Activated naive CD8-positive, alpha-beta T cell treated with anti-CD3 and anti-CD28 coated beads, Interleukin-2, amount 10 ng/mL, durations not matched to agents 7 days and 5 days (primary cell): ENCODE results near the gene ZNF117. TPM values are rescaled to one million over a fixed set of nuclear protein-coding genes. Genes with fewer than 3 reads are reported as not detected.
"Not testable (repeated sequence)": the region's sequence is repeated elsewhere in the genome, so short reads cannot be mapped to it uniquely, and the experiment has no call there.

Source experiments
- ATAC-seq: fragments of 150-1000 bp; cut with Tn5 transposase; one replicate; pipeline ENCODE4 v1.10.0; 2021; ENCODE audit warnings: low read depth, moderate library complexity
- POLR2A ChIA-PET: fragments of 350-600 bp; sonication (Branson Sonifier 250); formaldehyde crosslinking; loops from one replicate; lab custom pipeline; 2021; ENCODE audit warnings: antibody characterized with exemption; lab: Charles Lee
- DNase-seq: peaks from one replicate; pipeline ENCODE4 v3.0.0; 2021
- H3K27ac Mint-ChIP-seq: one replicate; pipeline ENCODE4 v1.8.0; 2022; ENCODE audit warnings: mild to moderate bottlenecking, mixed read lengths
- H3K27me3 Mint-ChIP-seq: one replicate; pipeline ENCODE4 v1.8.0; 2022; ENCODE audit warnings: mild to moderate bottlenecking, moderate library complexity, mixed read lengths
- H3K36me3 Mint-ChIP-seq: one replicate; pipeline ENCODE4 v1.8.0; 2021; ENCODE audit warnings: mild to moderate bottlenecking, mixed read lengths
- H3K4me1 Mint-ChIP-seq: one replicate; pipeline ENCODE4 v1.8.0; 2021; ENCODE audit warnings: mixed read lengths
- H3K4me3 Mint-ChIP-seq: one replicate; pipeline ENCODE4 v1.8.0; 2022; ENCODE audit warnings: mild to moderate bottlenecking, moderate library complexity, mixed read lengths
- H3K9me3 Mint-ChIP-seq: one replicate; pipeline ENCODE4 v1.8.0; 2021; ENCODE audit warnings: mixed read lengths
- total RNA-seq, 2 experiments: library from RNA; stranded (reverse); gene quantifications; one replicate each; pipeline ENCODE4 v1.2.3, GENCODE V29; 2021

The ZNF117 gene
- 1 to 10 TPM; 7.2 to 7.7 TPM for total RNA-seq

- H3K4me3 Mint-ChIP-seq: no peak within 1 kb of the TSS
- DNase-seq (no peak), ATAC-seq (no peak)
- H3K4me1 Mint-ChIP-seq: no peaks in the 10 kb centered on the region
- no peak within 1 kb of the TSS for H3K27ac Mint-ChIP-seq
- peaks cover 2% of the 10 kb centered on the region for H3K27me3 Mint-ChIP-seq
- H3K36me3 Mint-ChIP-seq: peaks cover 45% of the 10 kb centered on the region
- peaks cover 41% of the 10 kb centered on the region for H3K9me3 Mint-ChIP-seq
- POLR2A ChIA-PET: interaction anchor here (1.3 kb wide), 1 partner anchor 15 kb away, joined by 5 read pairs; the partner anchor contains the start of gene ERV3-1
Observed at GRCh38 chr7:64990936-64991335, at the start of gene ZNF117. Gene ZNF117, minus strand, starts transcription at chr7:64991036.

GRCh38 chr7:65038767-65039166 is 47.9 kb upstream of the ZNF117 start:
- Mint-ChIP-seq H3K4me1 (peaks cover 13% of the 10 kb centered on the region), H3K4me3 (peak overlapping the region; percentile 85), H3K27ac (peak overlapping the region; percentile 71)
- H3K36me3 Mint-ChIP-seq, H3K9me3 Mint-ChIP-seq, H3K27me3 Mint-ChIP-seq: not testable (repeated sequence)
- peak; percentile 21 for ATAC-seq
- POLR2A ChIA-PET: interaction anchor here (0.9 to 3.3 kb wide), 4 partner anchors 10 to 724 kb away, joined by 3 to 28 read pairs (median 6); partner anchors contain the start of genes ERV3-1 and ZNF273
- peak; percentile 58 for DNase-seq

- POLR2A ChIA-PET: interaction anchor here (0.9 to 3.3 kb wide), 7 partner anchors 11 to 723 kb away, joined by 3 to 28 read pairs (median 4); partner anchors contain the start of genes ERV3-1, ZNF138, ZNF273 and ZNF92
- Mint-ChIP-seq H3K4me3 (peak overlapping the region; percentile 82), H3K27ac (peak overlapping the region; percentile 82), H3K27me3 (no peaks in the 10 kb centered on the region), H3K36me3 (peaks cover 1% of the 10 kb centered on the region), H3K4me1 (peaks cover 13% of the 10 kb centered on the region), H3K9me3 (peaks cover 2% of the 10 kb centered on the region)
- DNase-seq (peak; percentile 89), ATAC-seq (peak; percentile 90)
Observed at GRCh38 chr7:65037740-65038688, 47.2 kb upstream of the ZNF117 start.

- H3K9me3 Mint-ChIP-seq, ATAC-seq, H3K27ac Mint-ChIP-seq, H3K4me3 Mint-ChIP-seq, DNase-seq, H3K27me3 Mint-ChIP-seq, H3K36me3 Mint-ChIP-seq: not testable (repeated sequence)
- peaks cover 13% of the 10 kb centered on the region for H3K4me1 Mint-ChIP-seq
- POLR2A ChIA-PET: interaction anchor here (3.3 kb wide), 1 partner anchor 30 kb away, joined by 28 read pairs; the partner anchor contains the start of gene ERV3-1
Observed at GRCh38 chr7:65036526-65036925, 45.7 kb upstream of the ZNF117 start.

- H3K27ac Mint-ChIP-seq, H3K9me3 Mint-ChIP-seq, DNase-seq, ATAC-seq, H3K27me3 Mint-ChIP-seq, H3K36me3 Mint-ChIP-seq, H3K4me3 Mint-ChIP-seq, POLR2A ChIA-PET: not testable (repeated sequence)
- H3K4me1 Mint-ChIP-seq: peaks cover 13% of the 10 kb centered on the region
Observed at GRCh38 chr7:65035469-65035868, 44.6 kb upstream of the ZNF117 start.

GRCh38 chr7:65034120-65034782 is 43.4 kb upstream of the ZNF117 start:
- H3K36me3 Mint-ChIP-seq, H3K4me3 Mint-ChIP-seq, H3K27ac Mint-ChIP-seq, H3K9me3 Mint-ChIP-seq, ATAC-seq, POLR2A ChIA-PET, H3K4me1 Mint-ChIP-seq, H3K27me3 Mint-ChIP-seq, DNase-seq: not testable (repeated sequence)

GRCh38 chr7:65033391-65033790 is 42.6 kb upstream of the ZNF117 start:
- H3K4me1 Mint-ChIP-seq, DNase-seq, H3K27me3 Mint-ChIP-seq, H3K36me3 Mint-ChIP-seq, H3K4me3 Mint-ChIP-seq, H3K9me3 Mint-ChIP-seq, ATAC-seq, POLR2A ChIA-PET, H3K27ac Mint-ChIP-seq: not testable (repeated sequence)

- POLR2A ChIA-PET, H3K9me3 Mint-ChIP-seq, H3K4me1 Mint-ChIP-seq, ATAC-seq, H3K27me3 Mint-ChIP-seq, H3K27ac Mint-ChIP-seq, DNase-seq, H3K4me3 Mint-ChIP-seq, H3K36me3 Mint-ChIP-seq: not testable (repeated sequence)
Observed at GRCh38 chr7:65025023-65025422, 34.2 kb upstream of the ZNF117 start.

GRCh38 chr7:65020978-65021377 is 30.1 kb upstream of the ZNF117 start:
- H3K36me3 Mint-ChIP-seq, H3K9me3 Mint-ChIP-seq, DNase-seq, POLR2A ChIA-PET, H3K27ac Mint-ChIP-seq, H3K4me1 Mint-ChIP-seq, ATAC-seq, H3K27me3 Mint-ChIP-seq, H3K4me3 Mint-ChIP-seq: not testable (repeated sequence)

GRCh38 chr7:65009881-65010280 is 19.0 kb upstream of the ZNF117 start:
- H3K36me3 Mint-ChIP-seq, H3K27me3 Mint-ChIP-seq, H3K9me3 Mint-ChIP-seq, H3K27ac Mint-ChIP-seq, POLR2A ChIA-PET, DNase-seq, ATAC-seq, H3K4me3 Mint-ChIP-seq: not testable (repeated sequence)
- peaks cover 11% of the 10 kb centered on the region for H3K4me1 Mint-ChIP-seq

- ATAC-seq, H3K27me3 Mint-ChIP-seq, DNase-seq, H3K27ac Mint-ChIP-seq, H3K9me3 Mint-ChIP-seq, POLR2A ChIA-PET, H3K4me3 Mint-ChIP-seq: not testable (repeated sequence)
- peaks cover 12% of the 10 kb centered on the region for H3K36me3 Mint-ChIP-seq
- H3K4me1 Mint-ChIP-seq: peaks cover 11% of the 10 kb centered on the region
Observed at GRCh38 chr7:65009394-65009793, 18.6 kb upstream of the ZNF117 start.

GRCh38 chr7:65007036-65007435 is 16.2 kb upstream of the ZNF117 start:
- not testable (repeated sequence) for DNase-seq
- H3K4me3 Mint-ChIP-seq: peak overlapping the region; percentile 95

More at GRCh38 chr7:65007036-65007435, 16.2 kb upstream of the ZNF117 start:
- Mint-ChIP-seq H3K27ac (peak overlapping the region; percentile 82), H3K36me3 (peaks cover 32% of the 10 kb centered on the region), H3K4me1 (peaks cover 14% of the 10 kb centered on the region)
- not testable (repeated sequence) for ATAC-seq, H3K9me3 Mint-ChIP-seq, H3K27me3 Mint-ChIP-seq
- POLR2A ChIA-PET: interaction anchor here (0.6 to 2.5 kb wide), 14 partner anchors 13 to 1081 kb away, joined by 3 to 28 read pairs (median 6); partner anchors contain the start of genes ZNF107, ZNF117, ZNF138 and ZNF273
